ENCODE results near the gene ZACN.
A peak's percentile ranks its signal among the peaks of the same experiment; 100 is the strongest.
"Not testable (repeated sequence)": the region's sequence is repeated elsewhere in the genome, so short reads cannot be mapped to it uniquely, and the experiment has no call there.

ZACN gene

GRCh38 chr17:76078860-76079534 is at the start of gene ZACN:
Gene ZACN (plus strand): TSS chr17:76079182. CDS start chr17:76079265, 83 bp downstream.
- DNase-seq (ENCODE audit: low spot score): no peak

DNA sequence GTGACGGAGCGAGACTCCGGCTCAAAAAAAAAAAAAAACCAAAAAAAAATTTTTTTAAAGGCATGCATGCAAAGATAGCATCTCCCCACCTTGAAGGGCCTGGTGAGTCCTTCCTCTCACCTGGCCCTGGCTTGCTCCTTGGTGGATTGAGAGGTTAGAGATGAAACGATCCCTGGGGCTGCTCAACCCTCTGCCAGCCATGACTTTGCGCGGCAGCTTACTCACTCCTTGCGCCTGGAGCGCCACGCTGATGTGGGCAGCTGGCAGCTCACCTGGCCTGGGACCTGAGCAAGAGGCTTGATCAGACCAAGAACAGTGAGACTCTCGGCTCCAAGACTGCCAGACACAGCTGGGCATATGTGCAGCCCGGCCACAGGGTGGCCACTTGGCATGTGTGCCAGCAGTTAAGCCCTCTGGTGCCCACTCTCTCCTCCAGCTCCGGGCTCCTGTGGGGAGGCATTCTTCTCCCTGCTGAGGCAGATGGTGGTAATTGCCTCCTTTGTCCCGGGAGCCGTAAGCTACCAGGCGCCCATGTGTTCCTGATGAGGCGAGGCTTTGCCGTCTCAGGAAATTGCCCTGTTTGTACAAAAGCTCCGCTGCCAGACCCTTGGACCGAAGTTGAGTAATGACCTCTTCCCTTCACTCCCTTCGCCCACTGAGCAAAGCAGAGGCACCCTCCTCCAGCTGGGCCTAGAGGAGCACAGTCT is 46.8 kb upstream of the ZACN start:
- no peak for DNase-seq (ENCODE audit: low spot score)

DNA sequence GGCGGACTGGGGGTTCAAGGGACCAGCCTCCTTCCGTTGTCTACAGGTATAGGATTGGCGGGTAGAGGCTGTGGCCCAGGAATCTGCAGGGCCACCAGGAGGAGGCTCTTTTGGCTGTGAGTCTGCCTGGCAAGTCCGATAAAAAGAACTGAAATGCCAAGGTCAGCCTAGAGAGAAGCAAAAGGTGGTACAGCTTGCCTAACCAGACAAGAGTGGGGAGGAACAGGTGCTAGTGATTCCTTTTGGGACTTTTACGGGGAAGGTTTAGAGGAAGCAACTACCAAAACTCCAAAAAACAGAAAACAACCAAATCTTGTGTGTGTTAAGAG is 46.2 kb upstream of the ZACN start:
- no peak for DNase-seq (ENCODE audit: low spot score)

GRCh38 chr17:76033139-76033538 is 45.8 kb upstream of the ZACN start:
- no peak for DNase-seq (ENCODE audit: low spot score)

DNA sequence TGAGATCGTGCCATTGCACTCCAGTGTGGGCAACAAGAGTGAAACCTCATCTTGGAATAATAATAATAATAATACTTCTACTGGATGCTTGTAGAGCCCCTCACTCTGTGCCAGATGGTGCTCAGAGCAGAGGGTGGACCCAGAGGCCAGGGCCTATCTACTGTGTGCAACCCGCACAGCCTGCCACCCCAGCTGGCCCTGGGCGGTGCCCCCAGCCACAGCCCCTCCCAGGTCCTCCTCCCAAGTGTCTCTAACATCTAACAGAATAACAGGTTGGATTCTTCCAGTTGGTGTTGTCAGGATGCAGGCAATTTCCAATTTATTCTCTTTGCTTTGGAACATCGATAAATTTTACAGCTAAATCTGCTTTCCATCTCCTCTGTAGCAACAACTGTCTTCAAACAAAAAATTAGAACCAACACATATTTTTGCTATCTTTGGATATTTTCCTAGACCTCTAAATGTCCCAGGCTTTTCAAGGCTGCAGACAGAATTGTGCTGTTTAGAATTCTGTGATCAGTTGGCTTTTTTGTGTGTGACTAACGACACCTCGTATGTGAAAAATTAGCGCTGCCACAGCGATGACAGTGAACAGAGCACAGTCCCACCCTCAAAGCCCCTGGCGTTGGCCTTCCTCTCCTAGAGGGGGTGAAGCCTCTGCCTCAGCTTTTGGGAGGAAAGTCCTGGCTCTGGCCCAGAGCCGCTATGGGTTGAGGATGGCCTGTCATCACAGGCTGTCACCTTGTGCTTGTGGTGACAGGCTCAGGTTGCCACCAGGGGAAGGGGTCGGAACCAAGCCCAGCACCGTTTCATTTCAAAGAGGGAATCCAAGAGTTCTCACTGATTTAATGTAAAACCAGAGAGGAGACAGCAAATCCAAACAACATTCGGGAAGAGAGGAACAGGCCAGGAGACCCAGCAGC is 44.3 kb upstream of the ZACN start:
- DNase-seq (ENCODE audit: low spot score): no peak

DNA sequence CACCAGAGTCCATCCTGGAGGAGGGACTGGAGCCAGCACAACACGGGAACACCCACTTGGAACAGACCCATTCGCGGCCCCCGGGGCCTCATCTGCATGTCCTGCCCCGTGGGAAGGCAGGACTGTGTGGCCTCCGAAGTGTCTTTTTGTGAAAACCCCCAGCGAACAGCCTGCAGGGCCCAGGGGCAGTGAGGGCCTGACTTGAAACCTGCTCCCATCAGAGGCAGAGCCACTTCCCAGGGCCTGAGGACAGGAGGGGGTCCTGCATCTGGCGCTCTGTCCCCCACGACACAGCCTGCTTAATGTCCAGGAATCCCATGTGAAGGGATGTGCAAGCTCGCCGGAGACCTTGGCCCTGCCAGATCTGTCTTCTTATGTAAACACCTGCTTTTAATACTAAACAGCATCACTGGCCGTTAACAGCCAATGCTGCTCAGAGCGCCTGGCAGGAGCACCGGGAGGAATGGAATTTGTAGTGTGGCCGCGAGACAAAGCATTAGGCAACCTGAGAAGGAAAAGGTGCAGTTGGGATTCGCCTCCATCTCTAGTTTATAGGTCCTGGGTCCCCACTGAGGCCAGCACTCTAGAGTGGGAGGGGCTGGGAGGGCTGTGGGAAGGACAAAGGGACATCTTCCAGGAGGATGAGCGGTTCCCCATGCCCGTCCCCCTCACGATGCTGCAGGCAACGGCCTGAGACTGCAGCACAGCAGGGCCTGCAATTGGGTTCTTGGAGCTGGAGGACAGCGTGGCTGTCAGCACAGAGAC is 42.3 kb upstream of the ZACN start:
- DNase-seq (ENCODE audit: low spot score): no peak

DNA sequence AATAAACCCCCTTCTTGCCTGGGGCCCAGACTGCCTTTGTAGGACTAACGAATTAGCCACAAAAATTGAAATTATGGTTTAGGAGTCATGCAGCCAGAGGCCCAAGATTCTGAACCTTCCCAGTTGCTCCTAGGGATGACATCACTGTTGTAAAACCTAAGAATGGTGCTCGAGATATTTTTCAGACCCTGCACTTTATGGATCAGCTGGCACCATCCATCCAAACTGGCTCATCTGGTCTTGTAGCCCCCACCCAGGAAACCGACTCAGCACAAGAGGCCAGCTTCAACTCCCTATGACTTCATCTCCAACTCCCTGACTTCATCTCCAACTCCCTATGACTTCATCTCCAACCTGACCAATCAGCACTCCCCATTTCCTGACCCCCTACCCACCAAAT is 40.9 kb upstream of the ZACN start:
- DNase-seq (ENCODE audit: low spot score): no peak

DNA sequence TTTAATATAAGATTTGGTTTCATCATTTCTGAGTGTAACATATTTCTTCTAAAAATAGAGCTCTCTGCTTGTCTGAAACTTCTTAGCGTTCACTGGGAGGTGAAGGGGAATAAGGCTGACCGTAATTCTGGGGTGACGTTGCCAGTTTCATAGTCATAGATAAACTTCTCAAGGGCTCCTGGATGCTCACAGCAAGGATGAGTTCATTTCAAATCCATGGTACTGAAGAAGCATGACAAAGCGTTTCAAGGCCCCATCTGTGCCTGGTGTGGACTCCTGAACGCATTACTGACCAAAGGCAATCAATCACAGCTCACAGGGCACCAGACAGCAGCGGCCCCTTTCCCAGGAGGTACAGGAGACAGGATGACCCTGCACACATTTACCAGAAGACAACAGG is 39.9 kb upstream of the ZACN start:
- DNase-seq (ENCODE audit: low spot score): no peak

GRCh38 chr17:76040376-76040775 is 38.6 kb upstream of the ZACN start:
- DNase-seq (ENCODE audit: low spot score): no peak

- DNase-seq (ENCODE audit: low spot score): not testable (repeated sequence)
Measured at GRCh38 chr17:76042868-76043267, 36.1 kb upstream of the ZACN start.

DNA sequence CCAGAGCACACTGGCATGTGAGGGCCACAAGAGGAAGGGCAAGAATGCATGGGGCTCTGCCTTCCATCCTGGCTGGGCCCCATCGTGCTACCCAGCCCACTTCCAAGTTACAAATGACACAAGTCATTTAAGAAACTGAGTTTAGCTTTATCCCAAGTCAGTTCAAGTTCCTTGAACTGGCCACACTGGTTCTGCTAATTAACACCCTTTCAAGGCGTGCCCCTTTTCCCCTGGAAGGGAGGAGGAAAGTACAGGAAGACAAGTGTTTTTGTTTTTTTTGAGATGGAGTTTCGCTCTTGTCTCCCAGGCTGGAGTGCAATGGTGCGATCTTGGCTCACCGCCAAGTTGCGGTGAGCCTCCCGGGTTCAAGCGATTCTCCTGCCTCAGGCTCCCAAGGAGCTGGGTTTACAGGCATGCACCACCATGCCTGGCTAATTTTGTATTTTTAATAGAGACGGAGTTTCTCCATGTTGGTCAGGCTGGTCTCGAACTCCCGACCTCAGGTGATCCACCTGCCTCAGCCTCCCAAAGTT is 34.4 kb upstream of the ZACN start:
- not testable (repeated sequence) for DNase-seq (ENCODE audit: low spot score)

DNA sequence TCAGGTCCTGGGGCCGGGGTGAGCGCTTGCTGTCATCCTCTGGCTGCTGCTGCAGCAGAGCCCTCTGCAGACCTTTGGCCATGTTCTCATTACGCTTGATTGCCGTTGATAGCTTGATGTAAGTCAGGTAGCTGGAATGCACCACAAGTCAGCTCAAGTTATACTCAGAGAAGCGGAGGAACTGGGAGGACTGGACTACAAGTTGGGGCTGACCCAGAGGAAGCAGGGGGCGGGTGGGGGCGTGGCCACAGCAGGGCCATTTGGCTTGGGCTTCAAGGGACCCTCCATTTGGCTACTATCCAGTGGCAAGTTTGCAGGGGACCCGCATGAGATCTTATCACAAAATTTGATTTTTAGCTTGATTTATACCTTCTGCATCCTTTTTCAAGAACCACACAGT is 32.9 kb upstream of the ZACN start:
- no peak for DNase-seq (ENCODE audit: low spot score)

DNA sequence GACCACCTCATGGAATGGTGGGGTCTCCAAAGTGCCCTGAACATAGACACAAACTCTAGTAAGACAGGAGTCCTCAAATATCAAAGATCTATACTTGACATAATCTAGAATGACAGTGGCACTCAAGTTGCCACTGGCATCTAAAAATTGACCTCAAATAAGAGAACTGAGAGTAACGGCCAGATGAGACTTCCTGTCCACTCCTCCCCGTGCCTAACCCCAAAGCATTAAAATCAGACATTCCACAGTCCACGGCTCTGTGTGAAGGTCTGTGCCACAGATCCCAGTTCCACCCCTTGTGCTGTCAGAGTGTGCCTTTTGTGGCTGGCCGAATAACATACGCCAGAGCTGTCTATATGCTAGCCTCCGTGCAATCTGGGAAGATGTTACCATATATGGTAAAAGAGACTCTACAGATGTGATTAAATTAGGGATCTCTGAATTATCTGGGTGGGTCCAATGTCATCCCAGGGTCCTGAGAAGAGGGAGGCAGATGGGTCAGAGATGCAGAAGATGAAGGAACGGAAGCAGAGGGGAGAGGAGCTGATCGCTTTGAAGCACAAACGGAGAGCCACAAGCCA is 30.9 kb upstream of the ZACN start:
- no peak for DNase-seq (ENCODE audit: low spot score)

GRCh38 chr17:76048711-76049110 is 30.3 kb upstream of the ZACN start:
- DNase-seq (ENCODE audit: low spot score): peak; percentile 22

DNA sequence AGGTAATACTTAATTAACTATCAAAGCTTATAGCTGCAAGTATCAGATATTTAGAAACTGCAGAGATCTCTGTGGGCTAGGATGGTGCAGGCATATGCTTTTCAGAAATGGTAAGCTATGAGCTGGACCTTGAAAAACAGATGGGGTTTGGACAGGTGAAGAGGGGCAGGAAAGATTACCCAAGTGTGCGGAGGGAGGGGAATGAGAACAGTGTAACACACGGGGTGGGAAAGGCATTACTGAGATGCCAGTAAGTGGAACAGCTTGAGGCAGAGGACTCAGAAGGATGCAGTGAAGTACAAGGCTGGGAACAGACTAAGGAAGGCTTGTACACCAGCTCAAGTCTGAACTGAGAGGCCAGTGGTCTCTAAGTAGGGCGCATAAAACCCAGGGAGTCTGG is 29.7 kb upstream of the ZACN start:
- no peak for DNase-seq (ENCODE audit: low spot score)

DNA sequence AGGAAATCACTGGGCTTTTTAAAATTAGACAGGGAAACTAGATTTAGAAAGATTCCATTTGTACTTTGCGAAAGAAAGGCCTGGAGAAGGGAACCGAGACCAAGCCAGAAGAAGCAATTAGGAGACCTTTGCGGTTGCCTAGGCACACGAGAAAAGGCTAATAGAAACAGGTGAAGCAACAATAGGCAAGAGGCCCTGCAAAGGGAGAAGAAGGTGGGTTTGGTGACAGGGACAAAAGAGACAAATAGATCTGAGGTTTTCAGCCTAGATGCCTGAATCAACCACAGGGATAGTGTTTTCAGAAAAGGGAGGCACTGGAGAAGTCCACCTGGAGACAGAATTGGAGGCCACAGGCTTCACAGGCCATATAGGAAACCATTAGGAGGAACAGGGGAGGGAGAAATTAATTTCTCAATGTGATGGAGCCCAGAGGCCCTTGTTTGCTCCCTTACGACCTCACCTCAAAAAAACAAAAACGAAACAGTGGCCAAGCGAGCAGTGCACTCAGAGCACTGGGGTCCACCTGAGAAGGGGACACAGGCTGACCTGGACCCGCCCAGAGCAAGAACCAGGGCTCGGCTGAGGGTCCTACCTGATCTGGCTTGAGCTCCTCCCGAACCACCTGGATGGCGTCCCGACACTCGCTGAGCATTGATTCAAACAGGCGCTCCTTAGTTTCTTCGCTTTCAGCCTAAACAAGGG is 29.0 kb upstream of the ZACN start:
- DNase-seq (ENCODE audit: low spot score): no peak

DNA sequence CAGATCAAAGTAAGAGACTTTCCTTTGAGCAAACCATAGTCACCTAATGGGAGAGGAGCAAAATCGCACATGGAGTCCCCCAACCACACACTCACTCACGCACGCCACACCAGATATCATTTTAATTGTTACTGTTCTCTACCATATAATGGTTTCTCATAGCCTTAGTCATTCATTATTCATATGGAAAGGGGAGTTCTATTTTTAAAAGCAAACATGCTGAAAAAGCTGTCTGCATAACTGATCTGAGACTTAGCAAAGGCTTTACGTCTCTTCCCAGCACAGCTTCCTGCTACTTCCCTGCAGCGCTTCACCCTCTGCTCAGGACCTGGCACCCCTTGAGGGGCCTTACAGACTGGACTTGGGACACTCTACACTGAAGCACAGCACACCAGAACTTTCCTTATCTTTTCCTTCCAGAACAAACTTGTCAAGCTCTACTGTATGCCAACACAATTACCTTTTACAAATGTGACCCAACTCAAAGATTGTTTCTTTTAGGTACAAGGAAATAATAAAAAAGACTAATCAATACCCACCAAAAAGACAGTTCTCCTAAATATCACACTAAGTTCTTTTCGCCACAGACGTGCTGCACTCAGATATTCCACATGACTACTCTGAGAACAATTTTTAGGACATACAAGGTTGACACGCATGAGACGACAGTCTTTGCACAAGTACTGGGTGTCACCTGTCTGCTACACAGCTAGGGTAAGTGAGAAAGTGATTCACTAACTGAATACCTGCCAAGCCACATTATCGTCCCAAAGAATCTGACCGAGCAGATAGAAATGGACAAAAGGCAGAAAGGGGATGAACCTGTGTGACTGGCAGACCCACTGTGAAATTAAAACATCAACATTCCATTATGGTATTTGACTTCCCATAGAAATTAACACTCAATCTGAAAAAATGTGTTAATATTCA is 28.2 kb upstream of the ZACN start:
- no peak for DNase-seq (ENCODE audit: low spot score)

- DNase-seq (ENCODE audit: low spot score): no peak
Measured at GRCh38 chr17:76051561-76051960, 27.4 kb upstream of the ZACN start.

DNA sequence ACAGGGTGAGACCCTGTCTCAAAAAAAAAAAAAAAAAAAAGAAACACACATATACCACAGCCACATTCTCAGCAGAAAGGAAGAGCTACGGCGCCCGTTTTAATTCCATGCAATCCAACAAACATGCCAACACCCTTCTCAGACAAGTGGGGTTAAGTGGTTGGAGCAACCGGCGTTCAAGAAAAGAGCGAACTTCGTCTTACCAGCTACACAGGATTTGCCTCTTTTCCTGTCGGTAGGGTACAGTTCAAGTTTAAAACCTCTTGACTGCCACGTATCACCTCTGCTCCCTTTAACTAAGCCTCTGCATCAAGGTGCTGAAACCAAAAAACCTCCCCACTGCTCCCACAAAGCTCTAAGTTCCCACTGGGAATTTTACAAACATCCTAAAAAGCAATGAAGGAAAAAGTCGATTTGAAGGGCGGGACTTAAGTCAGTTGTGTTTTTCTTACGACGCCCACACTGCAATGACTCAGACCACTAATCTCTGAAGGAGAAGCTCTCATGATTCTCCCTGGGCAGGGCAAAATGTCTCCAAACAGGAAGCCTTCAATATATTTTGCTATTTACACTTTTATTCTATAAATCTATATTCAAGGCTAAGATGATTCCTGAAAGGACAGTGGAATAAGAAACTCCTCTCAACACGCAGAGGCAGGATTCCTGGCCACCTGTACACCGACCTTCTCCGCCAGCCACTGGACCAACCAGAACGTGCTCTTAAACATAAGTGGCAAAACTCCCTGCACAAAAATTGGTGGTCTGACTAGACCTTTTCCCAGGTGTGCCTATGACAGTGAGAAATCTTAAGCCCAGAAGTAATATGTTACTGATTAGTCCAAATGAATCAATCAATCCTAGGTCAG is 25.5 kb upstream of the ZACN start:
- no peak for DNase-seq (ENCODE audit: low spot score)
